ENCODE results near the gene NCAPD2. TPM values are rescaled to one million over a fixed set of nuclear protein-coding genes. Genes with fewer than 3 reads are reported as not detected.

NCAPD2 gene
- total and polyA plus RNA-seq, 12 donors: 6.6 to 33.9 (median 20.9) TPM

GRCh38 chr12:6500466-6500865 is 6.6 kb downstream of the NCAPD2 start:
- 91 to 96% (median 94%) methylated on average over 2 of the region's 2 CpGs for WGBS, 4 donors
- Histone ChIP-seq H3K4me1 (replicated peaks in 1 of 2) (peaks cover 0 to 2% of the 10 kb centered on the region in 2 donors), H3K27me3 (no peaks in the 10 kb centered on the region), H3K27ac (no peak overlapping the region), H3K4me3 (no peak overlapping the region), H3K36me3 (replicated peaks in 1 of 2) (peaks cover 0 to 33% of the 10 kb centered on the region in 2 donors), H3K9me3 (replicated peaks in 1 of 3) (no peaks in the 10 kb centered on the region)
- intact Hi-C loops (cut with DNase I): no loop called here
- no peak for TF ChIP-seq CTCF (IDR thresholded peaks at IDR 0.05)
- no peak for TF ChIP-seq POLR2A (IDR thresholded peaks at IDR 0.05)
- no peak for DNase-seq

GRCh38 chr12:6507102-6507998 is 13.4 kb downstream of the NCAPD2 start:
- Histone ChIP-seq H3K27me3 (no peaks in the 10 kb centered on the region), H3K4me3 (no peak overlapping the region), H3K27ac (no peak overlapping the region), H3K4me1 (replicated peaks in 1 of 2) (no peaks in the 10 kb centered on the region), H3K36me3 (replicated peaks in 1 of 2) (peaks cover 0 to 35% of the 10 kb centered on the region in 2 donors), H3K9me3 (replicated peaks in 1 of 3) (no peaks in the 10 kb centered on the region)
- 81 to 91% (median 87%) methylated on average over 12 of the region's 12 CpGs for WGBS, 4 donors
- TF ChIP-seq CTCF (IDR thresholded peaks at IDR 0.05) (no peak), POLR2A (IDR thresholded peaks at IDR 0.05) (no peak)
- intact Hi-C loops (cut with DNase I): no loop called here
- DNase-seq: no peak

- Histone ChIP-seq H3K4me3 (no peak overlapping the region), H3K9me3 (replicated peaks in 1 of 3) (no peaks in the 10 kb centered on the region), H3K27me3 (no peaks in the 10 kb centered on the region), H3K4me1 (replicated peaks in 1 of 2) (no peaks in the 10 kb centered on the region), H3K36me3 (replicated peaks in 1 of 2) (peaks cover 0 to 38% of the 10 kb centered on the region in 2 donors), H3K27ac (no peak overlapping the region)
- intact Hi-C loops (cut with DNase I): no loop called here
- 79 to 89% (median 83%) methylated on average over 7 of the region's 7 CpGs for WGBS, 4 donors
- DNase-seq: no peak
- TF ChIP-seq CTCF (IDR thresholded peaks at IDR 0.05): no peak
- no peak for TF ChIP-seq POLR2A (IDR thresholded peaks at IDR 0.05)
Measured at GRCh38 chr12:6508087-6508486, 14.2 kb downstream of the NCAPD2 start.

GRCh38 chr12:6520186-6520585 is 26.3 kb downstream of the NCAPD2 start:
- DNase-seq: no peak
- H3K36me3 ChIP-seq (replicated peaks in 1 of 2): peaks cover 0 to 93% of the 10 kb centered on the region in 2 donors
- H3K9me3 ChIP-seq (replicated peaks in 1 of 3): no peaks in the 10 kb centered on the region
- no peaks in the 10 kb centered on the region for H3K4me1 ChIP-seq (replicated peaks in 1 of 2)
- intact Hi-C loops (cut with DNase I): no loop called here
- H3K27ac ChIP-seq: no peak overlapping the region
- 81 to 87% (median 83%) methylated on average over 3 of the region's 3 CpGs for WGBS, 4 donors
- H3K4me3 ChIP-seq: no peak overlapping the region
- no peaks in the 10 kb centered on the region for H3K27me3 ChIP-seq
- TF ChIP-seq POLR2A (IDR thresholded peaks at IDR 0.05): no peak
- TF ChIP-seq CTCF (IDR thresholded peaks at IDR 0.05): no peak
